Activated CD4-positive, alpha-beta memory T cell treated with anti-CD3 and anti-CD28 coated beads, Interleukin-2, amount 10 ng/mL, durations not matched to agents 7 days and 5 days (primary cell): ENCODE measurements around the gene LCK. TPM values are rescaled to one million over a fixed set of nuclear protein-coding genes. Genes with fewer than 3 reads are reported as not detected.
A peak's percentile ranks its signal among the peaks of the same experiment; 100 is the strongest.
"Not testable (repeated sequence)": the region's sequence is repeated elsewhere in the genome, so short reads cannot be mapped to it uniquely, and the experiment has no call there.

ENCODE experiments used
- CTCF ChIA-PET: fragments of 350-600 bp; sonication (Branson Sonifier 250); formaldehyde crosslinking; loops from one replicate; lab custom pipeline; 2021; ENCODE audit warnings: antibody characterized with exemption, inconsistent platforms; lab: Charles Lee
- POLR2A ChIA-PET: fragments of 350-600 bp; sonication (Branson Sonifier 250); formaldehyde crosslinking; loops from one replicate; lab custom pipeline; 2021; ENCODE audit warnings: antibody characterized with exemption; lab: Charles Lee
- DNase-seq: peaks from one replicate; pipeline ENCODE4 v3.0.0-alpha.2; 2020
- H3K27ac Mint-ChIP-seq: one replicate; pipeline ENCODE4 v1.8.0; 2021; ENCODE audit warnings: mild to moderate bottlenecking, mixed read lengths
- H3K27me3 Mint-ChIP-seq: one replicate; pipeline ENCODE4 v1.8.0; 2021; ENCODE audit warnings: mixed read lengths
- H3K36me3 Mint-ChIP-seq: one replicate; pipeline ENCODE4 v1.8.0; 2021; ENCODE audit warnings: low read depth, mixed read lengths
- H3K4me1 Mint-ChIP-seq: one replicate; pipeline ENCODE4 v1.8.0; 2021; ENCODE audit warnings: mixed read lengths
- H3K4me3 Mint-ChIP-seq: one replicate; pipeline ENCODE4 v1.8.0; 2021; ENCODE audit warnings: mild to moderate bottlenecking, mixed read lengths
- H3K9me3 Mint-ChIP-seq: one replicate; pipeline ENCODE4 v1.8.0; 2021; ENCODE audit warnings: mixed read lengths
- total RNA-seq, 2 experiments: library from RNA; stranded (reverse); gene quantifications; one replicate each; pipeline ENCODE4 v1.2.3, GENCODE V29; 2021

Gene LCK
- total RNA-seq, 2 experiments from 2014 or later: 469 to 474 TPM

DNA sequence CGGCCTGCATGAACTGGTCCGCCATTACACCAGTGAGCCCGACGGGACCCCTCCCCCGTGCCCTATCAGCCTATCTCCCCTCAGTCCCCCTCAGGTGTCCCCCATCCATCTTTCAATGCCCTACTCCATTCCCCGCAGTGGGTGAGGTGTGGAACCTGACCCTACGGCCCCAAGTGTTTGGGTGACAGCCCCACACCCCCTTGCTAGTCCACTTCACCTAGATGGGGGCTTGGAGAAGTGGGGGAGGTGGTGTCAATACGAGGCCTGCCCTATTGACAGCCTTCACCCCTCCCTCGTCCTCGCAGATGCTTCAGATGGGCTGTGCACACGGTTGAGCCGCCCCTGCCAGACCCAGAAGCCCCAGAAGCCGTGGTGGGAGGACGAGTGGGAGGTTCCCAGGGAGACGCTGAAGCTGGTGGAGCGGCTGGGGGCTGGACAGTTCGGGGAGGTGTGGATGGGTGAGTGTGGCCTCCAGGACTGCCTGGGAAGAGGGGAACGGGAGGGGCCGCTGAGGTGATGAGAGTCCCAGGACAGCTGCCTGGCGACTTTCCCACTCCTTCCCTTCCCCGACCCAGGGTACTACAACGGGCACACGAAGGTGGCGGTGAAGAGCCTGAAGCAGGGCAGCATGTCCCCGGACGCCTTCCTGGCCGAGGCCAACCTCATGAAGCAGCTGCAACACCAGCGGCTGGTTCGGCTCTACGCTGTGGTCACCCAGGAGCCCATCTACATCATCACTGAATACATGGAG, 25.1 kb downstream of the LCK start:
- DNase-seq: no peak
- POLR2A ChIA-PET: interaction anchor here (0.8 to 1.5 kb wide), 3 partner anchors 37 to 53 kb away, joined by 3 read pairs; no protein-coding TSS in a partner anchor
- H3K9me3 Mint-ChIP-seq: no peaks in the 10 kb centered on the region
- CTCF ChIA-PET: interaction anchor here (0.6 kb wide), 1 partner anchor 360 kb away, joined by 3 read pairs; no protein-coding TSS in a partner anchor
- peaks cover 93% of the 10 kb centered on the region for H3K36me3 Mint-ChIP-seq
- no peak overlapping the region for H3K27ac Mint-ChIP-seq
- no peak overlapping the region for H3K4me3 Mint-ChIP-seq
- peaks cover 37% of the 10 kb centered on the region for H3K4me1 Mint-ChIP-seq
- H3K27me3 Mint-ChIP-seq: no peaks in the 10 kb centered on the region

DNA sequence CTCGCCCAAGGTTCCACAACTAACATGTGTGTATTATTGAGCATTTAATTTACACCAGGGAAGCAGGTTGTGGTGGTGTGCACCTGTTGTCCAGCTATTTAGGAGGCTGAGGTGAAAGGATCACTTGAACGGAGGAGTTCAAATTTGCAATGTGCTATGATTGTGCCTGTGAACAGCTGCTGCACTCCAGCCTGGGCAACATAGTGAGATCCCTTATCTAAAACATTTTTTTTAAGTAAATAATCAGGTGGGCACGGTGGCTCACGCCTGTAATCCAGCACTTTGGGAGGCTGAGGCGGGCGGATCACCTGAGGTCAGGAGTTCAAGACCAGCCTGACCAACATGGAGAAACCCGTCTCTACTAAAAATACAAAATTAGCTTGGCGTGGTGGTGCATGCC, 33.7 kb downstream of the LCK start:
- H3K27ac Mint-ChIP-seq, H3K4me1 Mint-ChIP-seq, H3K4me3 Mint-ChIP-seq, POLR2A ChIA-PET, DNase-seq, H3K9me3 Mint-ChIP-seq, H3K27me3 Mint-ChIP-seq: not testable (repeated sequence)
- CTCF ChIA-PET: interaction anchor here (0.7 kb wide), 1 partner anchor 19 kb away, joined by 4 read pairs; no protein-coding TSS in a partner anchor
- peaks cover 52% of the 10 kb centered on the region for H3K36me3 Mint-ChIP-seq

DNA sequence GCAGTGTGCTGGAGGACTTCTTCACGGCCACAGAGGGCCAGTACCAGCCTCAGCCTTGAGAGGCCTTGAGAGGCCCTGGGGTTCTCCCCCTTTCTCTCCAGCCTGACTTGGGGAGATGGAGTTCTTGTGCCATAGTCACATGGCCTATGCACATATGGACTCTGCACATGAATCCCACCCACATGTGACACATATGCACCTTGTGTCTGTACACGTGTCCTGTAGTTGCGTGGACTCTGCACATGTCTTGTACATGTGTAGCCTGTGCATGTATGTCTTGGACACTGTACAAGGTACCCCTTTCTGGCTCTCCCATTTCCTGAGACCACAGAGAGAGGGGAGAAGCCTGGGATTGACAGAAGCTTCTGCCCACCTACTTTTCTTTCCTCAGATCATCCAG, 34.6 kb downstream of the LCK start:
- peaks cover 45% of the 10 kb centered on the region for H3K36me3 Mint-ChIP-seq
- H3K4me3 Mint-ChIP-seq: no peak overlapping the region
- ChIA-PET CTCF (no interaction called here), POLR2A (no interaction called here)
- peaks cover 6% of the 10 kb centered on the region for H3K4me1 Mint-ChIP-seq
- no peak for DNase-seq
- no peaks in the 10 kb centered on the region for H3K27me3 Mint-ChIP-seq
- H3K27ac Mint-ChIP-seq: no peak overlapping the region
- no peaks in the 10 kb centered on the region for H3K9me3 Mint-ChIP-seq

DNA sequence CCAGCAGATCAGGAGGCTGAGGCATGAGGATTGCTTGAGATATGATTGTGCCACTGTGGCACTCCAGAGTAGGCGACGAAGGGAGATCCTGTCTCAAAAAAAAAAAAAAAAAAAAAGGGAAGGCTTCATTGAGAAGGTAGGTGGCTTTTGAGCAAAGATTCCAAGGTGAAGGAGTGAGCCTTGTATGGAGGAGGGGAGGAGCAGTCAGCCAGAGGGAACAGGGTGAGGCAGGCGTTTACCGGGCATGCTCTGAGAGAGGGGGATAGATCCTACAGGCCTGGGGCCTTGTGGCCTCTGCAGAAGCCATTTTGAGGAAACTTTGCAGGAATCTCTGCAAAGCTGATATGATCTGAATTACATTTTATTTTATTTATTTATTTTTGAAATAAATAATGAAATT, 35.7 kb downstream of the LCK start:
- DNase-seq: no peak
- Mint-ChIP-seq H3K27ac (peak overlapping the region; percentile 31), H3K9me3 (no peaks in the 10 kb centered on the region), H3K36me3 (peaks cover 37% of the 10 kb centered on the region), H3K27me3 (no peaks in the 10 kb centered on the region), H3K4me3 (no peak overlapping the region), H3K4me1 (peaks cover 16% of the 10 kb centered on the region)
- ChIA-PET CTCF (interaction anchor here (0.7 to 1.0 kb wide), 3 partner anchors 50 to 325 kb away, joined by 3 to 7 read pairs (median 4); no protein-coding TSS in a partner anchor), POLR2A (no interaction called here)

DNA sequence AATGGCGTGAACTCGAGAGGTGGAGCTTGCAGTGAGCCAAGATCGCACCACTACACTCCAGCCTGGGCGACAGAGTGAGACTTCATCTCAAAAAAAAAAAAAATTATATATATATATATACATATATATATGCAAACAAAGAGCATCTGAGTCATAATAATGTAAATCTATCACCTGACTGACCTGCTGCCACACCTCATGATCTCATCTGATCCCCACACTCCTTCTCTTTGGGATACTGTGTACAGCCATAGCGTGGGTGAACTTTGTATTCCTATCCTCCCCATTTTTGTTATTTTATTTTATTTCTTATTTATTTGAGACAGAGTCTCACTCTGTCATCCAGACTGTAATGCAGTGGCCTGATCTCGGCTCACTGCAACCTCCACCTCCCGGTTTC, 38.2 kb downstream of the LCK start:
- DNase-seq: no peak
- Mint-ChIP-seq H3K36me3 (peaks cover 43% of the 10 kb centered on the region), H3K27me3 (no peaks in the 10 kb centered on the region), H3K4me1 (peaks cover 30% of the 10 kb centered on the region), H3K4me3 (no peak overlapping the region), H3K9me3 (no peaks in the 10 kb centered on the region), H3K27ac (no peak overlapping the region)
- CTCF ChIA-PET: no interaction called here
- POLR2A ChIA-PET: interaction anchor here (1.0 to 3.7 kb wide), 3 partner anchors 33 to 66 kb away, joined by 3 to 21 read pairs (median 4); partner anchors contain the start of gene MARCKSL1

DNA sequence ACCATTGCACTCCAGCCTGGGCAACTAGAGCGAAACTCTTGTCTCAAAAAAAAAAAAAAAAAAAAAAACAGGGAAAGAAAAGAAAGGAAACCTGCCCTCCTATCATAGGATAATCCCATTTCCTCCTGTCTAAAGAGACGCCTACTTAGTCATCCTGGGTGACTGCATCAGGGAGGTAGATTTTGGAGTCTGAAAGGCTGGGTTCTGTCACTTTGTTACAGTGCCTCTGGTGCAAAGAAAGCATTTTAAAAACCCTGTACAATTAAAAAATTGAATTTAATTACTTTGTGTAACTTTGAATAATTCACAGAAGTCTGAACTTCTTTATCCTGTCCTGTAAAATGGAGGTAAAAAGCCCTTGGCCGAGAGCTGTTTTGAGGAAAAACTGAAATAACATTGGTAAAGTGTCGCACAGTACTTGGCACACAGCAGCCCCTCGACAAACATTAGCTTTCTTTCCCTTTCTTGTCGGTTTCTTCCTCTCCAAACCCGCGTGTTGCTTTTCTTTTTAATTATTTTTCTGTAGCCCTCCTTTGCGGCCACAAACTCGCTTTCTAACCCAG, 40.2 kb downstream of the LCK start:
- Mint-ChIP-seq H3K36me3 (peaks cover 45% of the 10 kb centered on the region), H3K4me1 (peaks cover 46% of the 10 kb centered on the region), H3K27ac (peak overlapping the region; percentile 84), H3K9me3 (no peaks in the 10 kb centered on the region), H3K27me3 (no peaks in the 10 kb centered on the region), H3K4me3 (peak overlapping the region; percentile 91)
- DNase-seq: no peak
- ChIA-PET POLR2A (interaction anchor here (0.7 to 3.7 kb wide), 24 partner anchors 7 to 112 kb away, joined by 3 to 35 read pairs (median 5); partner anchors contain the start of genes CCDC28B, IQCC, LCK and MARCKSL1), CTCF (interaction anchor here (0.6 to 2.5 kb wide), 14 partner anchors 11 to 183 kb away, joined by 3 to 14 read pairs (median 4); partner anchors contain the start of gene LCK)

DNA sequence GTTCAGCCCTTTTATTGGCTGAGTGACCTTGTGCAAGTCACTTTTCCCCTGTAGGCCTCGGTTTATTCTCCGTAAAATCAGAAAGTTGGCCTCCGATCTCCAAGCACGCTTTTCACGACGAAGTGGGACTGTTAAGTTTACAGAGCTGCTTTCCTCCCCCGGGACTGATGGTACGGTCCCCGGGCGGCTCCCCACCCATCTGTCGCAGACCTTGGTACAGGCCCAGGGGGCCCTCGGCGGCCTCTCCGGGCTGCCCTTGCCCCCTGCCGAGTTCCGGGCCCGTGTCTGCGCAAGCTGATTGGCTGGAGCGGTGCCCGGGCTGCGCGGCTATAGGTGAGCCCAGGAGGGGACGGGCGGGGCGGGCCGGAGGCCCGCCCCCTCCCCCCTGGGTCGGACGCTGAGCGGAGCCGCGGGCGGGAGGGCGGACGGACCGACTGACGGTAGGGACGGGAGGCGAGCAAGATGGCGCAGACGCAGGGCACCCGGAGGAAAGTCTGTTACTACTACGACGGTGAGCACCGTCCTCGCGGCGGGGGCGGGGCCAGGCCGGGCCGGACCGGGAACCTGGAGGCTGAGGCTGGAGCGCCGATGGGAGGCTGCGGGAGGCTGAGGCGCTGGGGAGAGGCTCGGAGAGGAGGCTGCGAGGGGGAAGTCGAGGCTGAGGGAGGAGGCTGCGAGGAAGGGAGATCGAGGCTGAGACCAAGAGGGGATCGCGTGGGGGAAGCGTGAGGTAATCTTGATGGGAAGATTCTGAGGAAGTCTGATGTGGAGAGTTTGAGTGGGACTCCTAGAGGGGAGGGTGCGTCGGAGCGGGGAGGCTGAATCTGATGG, 40.9 kb downstream of the LCK start, which contains the start of gene HDAC1:
Gene HDAC1, plus strand, starts transcription at position 376 of the 831 bp plus-strand sequence. Its CDS starts 87 bp downstream, at position 463.
- peak; percentile 98 for DNase-seq
- POLR2A ChIA-PET: interaction anchor here (0.7 to 3.7 kb wide), 24 partner anchors 8 to 112 kb away, joined by 3 to 35 read pairs (median 5); partner anchors contain the start of genes CCDC28B, LCK, MARCKSL1 and TXLNA
- peak within 1 kb of the TSS; percentile 91 for H3K4me3 Mint-ChIP-seq
- H3K4me1 Mint-ChIP-seq: peaks cover 53% of the 10 kb centered on the region
- peaks cover 44% of the 10 kb centered on the region for H3K36me3 Mint-ChIP-seq
- H3K27me3 Mint-ChIP-seq: no peaks in the 10 kb centered on the region
- CTCF ChIA-PET: interaction anchor here (0.8 to 2.5 kb wide), 12 partner anchors 11 to 183 kb away, joined by 3 to 14 read pairs (median 4); partner anchors contain the start of gene LCK
- H3K27ac Mint-ChIP-seq: peak within 1 kb of the TSS; percentile 84
- H3K9me3 Mint-ChIP-seq: no peaks in the 10 kb centered on the region

DNA sequence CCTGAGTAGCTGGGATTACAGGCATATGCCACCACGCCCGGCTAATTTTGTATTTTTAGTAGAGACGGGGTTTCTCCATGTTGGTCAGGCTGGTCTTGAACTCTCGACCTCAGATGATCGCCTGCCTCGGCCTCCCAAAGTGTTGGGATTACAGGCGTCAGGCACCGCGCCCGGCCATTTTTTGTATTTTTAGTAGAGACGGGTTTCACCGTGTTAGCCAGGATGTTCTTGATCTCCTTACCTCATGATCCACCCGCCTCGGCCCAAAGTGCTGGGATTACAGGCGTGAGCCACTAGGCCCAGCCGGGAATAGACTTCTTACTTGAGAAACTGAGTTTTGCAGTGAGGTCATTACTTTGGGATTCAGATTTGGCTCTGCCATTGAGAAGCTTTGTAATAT, 47.1 kb downstream of the LCK start:
- H3K27ac Mint-ChIP-seq, H3K9me3 Mint-ChIP-seq, H3K4me3 Mint-ChIP-seq, H3K27me3 Mint-ChIP-seq, DNase-seq: not testable (repeated sequence)
- H3K36me3 Mint-ChIP-seq: peaks cover 63% of the 10 kb centered on the region
- H3K4me1 Mint-ChIP-seq: peaks cover 47% of the 10 kb centered on the region
- CTCF ChIA-PET: interaction anchor here (1.1 kb wide), 1 partner anchor 83 kb away, joined by 3 read pairs; no protein-coding TSS in a partner anchor
- POLR2A ChIA-PET: interaction anchor here (0.7 kb wide), 1 partner anchor 24 kb away, joined by 3 read pairs; no protein-coding TSS in a partner anchor

DNA sequence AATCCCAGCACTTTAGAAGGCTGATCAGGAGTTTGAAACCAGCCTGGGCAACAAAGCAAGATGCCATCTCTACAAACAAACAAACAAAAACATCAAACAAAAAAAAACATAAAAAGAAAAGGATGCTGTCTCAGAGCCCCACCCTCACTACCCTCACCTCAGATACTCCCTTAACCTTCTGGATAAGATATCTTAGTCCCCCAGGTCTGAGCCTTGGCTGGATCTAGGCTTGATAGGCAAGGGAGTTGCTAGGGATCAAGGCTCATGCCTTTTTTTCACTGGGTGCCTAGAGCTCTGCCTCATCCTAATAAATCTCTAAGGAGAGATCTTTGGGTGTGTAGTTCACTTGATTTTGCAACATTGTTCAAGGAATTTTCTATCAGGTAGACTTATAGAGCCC, 48.3 kb downstream of the LCK start:
- Mint-ChIP-seq H3K4me3 (no peak overlapping the region), H3K27me3 (no peaks in the 10 kb centered on the region), H3K4me1 (peaks cover 44% of the 10 kb centered on the region), H3K27ac (no peak overlapping the region), H3K36me3 (peaks cover 66% of the 10 kb centered on the region), H3K9me3 (no peaks in the 10 kb centered on the region)
- no peak for DNase-seq
- POLR2A ChIA-PET: interaction anchor here (1.6 kb wide), 1 partner anchor 23 kb away, joined by 4 read pairs; no protein-coding TSS in a partner anchor
- CTCF ChIA-PET: no interaction called here

DNA sequence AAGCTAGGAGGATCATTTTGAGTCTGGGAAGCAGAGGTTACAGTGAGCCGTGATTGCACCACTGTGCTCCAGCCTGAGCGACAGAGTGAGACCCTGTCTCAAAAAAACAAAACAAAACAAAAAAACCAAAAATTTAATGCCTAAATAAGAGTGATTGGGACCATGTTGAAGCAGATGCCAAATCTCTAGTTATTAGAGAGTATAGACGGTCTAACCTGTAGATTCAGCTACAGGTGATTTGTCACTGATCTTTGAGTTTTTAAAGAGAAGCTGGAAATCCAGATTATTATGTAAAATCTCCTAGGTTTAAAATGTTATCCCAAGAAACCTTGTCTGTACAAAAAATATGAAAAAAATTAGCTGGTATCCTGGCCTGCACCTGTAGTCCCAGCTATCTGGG, 52.3 kb downstream of the LCK start:
- H3K27ac Mint-ChIP-seq: no peak overlapping the region
- ChIA-PET POLR2A (no interaction called here), CTCF (interaction anchor here (0.9 to 1.2 kb wide), 2 partner anchors 12 to 87 kb away, joined by 3 to 4 read pairs; no protein-coding TSS in a partner anchor)
- peaks cover 33% of the 10 kb centered on the region for H3K4me1 Mint-ChIP-seq
- no peak for DNase-seq
- peaks cover 2% of the 10 kb centered on the region for H3K9me3 Mint-ChIP-seq
- peaks cover 67% of the 10 kb centered on the region for H3K36me3 Mint-ChIP-seq
- no peaks in the 10 kb centered on the region for H3K27me3 Mint-ChIP-seq
- no peak overlapping the region for H3K4me3 Mint-ChIP-seq

DNA sequence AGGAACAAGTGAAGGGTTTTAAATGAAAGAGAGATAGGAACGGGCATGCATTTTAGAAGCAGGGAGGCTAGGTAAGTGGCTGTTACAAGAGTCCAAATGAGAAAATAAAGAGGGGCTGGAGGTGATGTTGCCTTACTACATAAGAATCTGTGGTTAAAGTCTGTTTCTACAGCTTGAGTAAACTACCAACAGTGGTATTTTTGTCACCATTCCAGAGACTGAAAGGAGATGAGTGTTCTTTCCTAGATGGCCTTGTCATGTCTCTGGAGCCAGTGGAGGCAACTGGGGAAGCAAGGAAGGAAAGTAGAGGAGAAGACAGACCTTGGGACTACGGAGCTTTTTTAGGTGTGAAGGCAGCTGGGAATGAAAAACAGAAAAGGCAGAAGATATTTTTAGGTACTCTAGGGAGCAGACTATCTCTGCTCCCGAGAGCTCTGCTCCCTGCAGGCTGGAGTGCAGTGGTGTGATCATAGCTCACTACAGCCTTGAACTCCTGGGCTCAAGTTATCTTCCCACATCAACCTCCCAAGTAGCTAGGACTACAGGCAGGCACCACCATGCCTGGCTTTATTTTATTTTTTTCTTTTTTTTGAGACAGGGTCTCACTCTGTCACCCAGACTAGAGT, 53.0 kb downstream of the LCK start:
- POLR2A ChIA-PET: interaction anchor here (0.8 kb wide), 1 partner anchor 11 kb away, joined by 3 read pairs; no protein-coding TSS in a partner anchor
- Mint-ChIP-seq H3K27ac (peak overlapping the region; percentile 15), H3K9me3 (peaks cover 2% of the 10 kb centered on the region), H3K4me1 (peaks cover 38% of the 10 kb centered on the region), H3K27me3 (no peaks in the 10 kb centered on the region), H3K4me3 (no peak overlapping the region), H3K36me3 (peaks cover 72% of the 10 kb centered on the region)
- CTCF ChIA-PET: interaction anchor here (0.9 to 1.2 kb wide), 2 partner anchors 13 to 88 kb away, joined by 3 to 4 read pairs; no protein-coding TSS in a partner anchor
- no peak for DNase-seq

DNA sequence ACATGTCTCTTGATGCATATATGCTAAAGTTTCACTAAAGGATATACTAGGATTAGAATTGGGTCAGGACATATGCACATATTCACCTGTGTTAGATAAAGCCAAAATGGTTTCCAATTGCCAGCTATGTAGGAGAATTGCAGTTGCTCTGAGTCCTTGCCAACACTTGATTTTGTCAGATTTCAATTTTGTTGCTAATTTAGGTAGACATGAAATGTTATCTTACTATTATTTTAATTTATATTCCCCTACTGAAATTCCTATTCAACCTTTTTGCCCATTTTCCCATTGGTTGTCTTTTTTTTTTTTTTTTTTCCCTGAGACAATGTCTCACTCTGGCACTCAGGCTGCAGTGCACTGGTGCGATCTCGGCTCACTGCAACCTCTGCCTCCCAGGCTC, 54.2 kb downstream of the LCK start:
- ChIA-PET CTCF (no interaction called here), POLR2A (no interaction called here)
- Mint-ChIP-seq H3K27me3 (no peaks in the 10 kb centered on the region), H3K36me3 (peaks cover 77% of the 10 kb centered on the region), H3K27ac (no peak overlapping the region), H3K4me1 (peaks cover 40% of the 10 kb centered on the region), H3K9me3 (peaks cover 2% of the 10 kb centered on the region), H3K4me3 (no peak overlapping the region)
- DNase-seq: no peak
